ENCODE measurements around the gene KIDINS220.

KIDINS220 gene

GRCh38 chr2:8694737-8695136 is 142.7 kb downstream of the KIDINS220 start:
- TF ChIP-seq GATA2 (IDR thresholded peaks at IDR 0.05; ENCODE audit: low read depth, low read length), result no peak
- no peak for TF ChIP-seq GATA3 (IDR thresholded peaks at IDR 0.05; ENCODE audit: low read depth, low read length)

- no peak for TF ChIP-seq GATA3 (IDR thresholded peaks at IDR 0.05; ENCODE audit: low read depth, low read length)
- TF ChIP-seq GATA2 (IDR thresholded peaks at IDR 0.05; ENCODE audit: low read depth, low read length), result no peak
Observed at GRCh38 chr2:8693157-8693821, 144.1 kb downstream of the KIDINS220 start.

- TF ChIP-seq GATA2 (IDR thresholded peaks at IDR 0.05; ENCODE audit: low read depth, low read length) (no peak), GATA3 (IDR thresholded peaks at IDR 0.05; ENCODE audit: low read depth, low read length) (no peak)
Observed at GRCh38 chr2:8692783-8693156, 144.6 kb downstream of the KIDINS220 start.

GRCh38 chr2:8691859-8692437 is 145.5 kb downstream of the KIDINS220 start:
- no peak for TF ChIP-seq GATA3 (IDR thresholded peaks at IDR 0.05; ENCODE audit: low read depth, low read length)
- TF ChIP-seq GATA2 (IDR thresholded peaks at IDR 0.05; ENCODE audit: low read depth, low read length), result no peak

- TF ChIP-seq GATA2 (IDR thresholded peaks at IDR 0.05; ENCODE audit: low read depth, low read length) (peak; percentile 24; the same call in 1 of the 2 replicates), GATA3 (IDR thresholded peaks at IDR 0.05; ENCODE audit: low read depth, low read length) (no peak)
Observed at GRCh38 chr2:8685697-8686358, 151.6 kb downstream of the KIDINS220 start.

- TF ChIP-seq GATA3 (IDR thresholded peaks at IDR 0.05; ENCODE audit: low read depth, low read length), result no peak
- no peak for TF ChIP-seq GATA2 (IDR thresholded peaks at IDR 0.05; ENCODE audit: low read depth, low read length)
Observed at GRCh38 chr2:8684878-8685696, 152.3 kb downstream of the KIDINS220 start.

GRCh38 chr2:8684540-8684877 is 152.9 kb downstream of the KIDINS220 start:
- TF ChIP-seq GATA3 (IDR thresholded peaks at IDR 0.05; ENCODE audit: low read depth, low read length) (no peak), GATA2 (IDR thresholded peaks at IDR 0.05; ENCODE audit: low read depth, low read length) (peak; percentile 62)

GRCh38 chr2:8682719-8683667 is 154.4 kb downstream of the KIDINS220 start:
- TF ChIP-seq GATA3 (IDR thresholded peaks at IDR 0.05; ENCODE audit: low read depth, low read length), result peak; percentile 98
- TF ChIP-seq GATA2 (IDR thresholded peaks at IDR 0.05; ENCODE audit: low read depth, low read length), result peak; percentile 100

- no peak for TF ChIP-seq GATA2 (IDR thresholded peaks at IDR 0.05; ENCODE audit: low read depth, low read length)
- TF ChIP-seq GATA3 (IDR thresholded peaks at IDR 0.05; ENCODE audit: low read depth, low read length), result no peak
Observed at GRCh38 chr2:8681786-8682692, 155.4 kb downstream of the KIDINS220 start, which contains the start of gene ID2. Gene ID2 (plus strand): TSS chr2:8682056. CDS start chr2:8682166, 110 bp downstream.

- TF ChIP-seq GATA3 (IDR thresholded peaks at IDR 0.05; ENCODE audit: low read depth, low read length) (no peak), GATA2 (IDR thresholded peaks at IDR 0.05; ENCODE audit: low read depth, low read length) (no peak)
Observed at GRCh38 chr2:8680822-8681760, 156.3 kb downstream of the KIDINS220 start.
